GM21717 (cell line): Measurements from ENCODE around the gene ANKRA2.
A peak's percentile ranks its signal among the peaks of the same experiment; 100 is the strongest.

Experiments
- ATAC-seq: cut with Tn5 transposase; IDR thresholded peaks from one replicate; pipeline ENCODE4 v1.9.1; 2021; ENCODE audit warnings: mild to moderate bottlenecking, moderate library complexity; ENCODE audit not compliant: unreplicated experiment

The ANKRA2 gene

GRCh38 chr5:73565139-73565968 is at the start of gene ANKRA2, which contains the start of gene UTP15:
Gene ANKRA2, minus strand, starts transcription at chr5:73565639. Its CDS starts 2,758 bp downstream, at chr5:73562881.
Gene UTP15, plus strand, starts transcription at chr5:73565743. Its CDS starts 1,602 bp downstream, at chr5:73567345.
- ATAC-seq: peak; percentile 92

GRCh38 chr5:73615085-73615484 is 49.6 kb upstream of the ANKRA2 start:
- ATAC-seq: no peak

GRCh38 chr5:73612799-73613198 is 47.4 kb upstream of the ANKRA2 start:
- no peak for ATAC-seq

GRCh38 chr5:73607228-73607627 is 41.8 kb upstream of the ANKRA2 start:
- no peak for ATAC-seq

- no peak for ATAC-seq
Measured at GRCh38 chr5:73606206-73606753, 40.8 kb upstream of the ANKRA2 start.

GRCh38 chr5:73605223-73606087 is 40.0 kb upstream of the ANKRA2 start:
- no peak for ATAC-seq

GRCh38 chr5:73603998-73604397 is 38.6 kb upstream of the ANKRA2 start:
- ATAC-seq: no peak

- ATAC-seq: no peak
Measured at GRCh38 chr5:73599380-73599779, 33.9 kb upstream of the ANKRA2 start.

GRCh38 chr5:73596705-73597328 is 31.4 kb upstream of the ANKRA2 start:
- no peak for ATAC-seq

GRCh38 chr5:73592551-73592950 is 27.1 kb upstream of the ANKRA2 start:
- no peak for ATAC-seq

GRCh38 chr5:73591698-73592501 is 26.5 kb upstream of the ANKRA2 start:
- no peak for ATAC-seq

GRCh38 chr5:73591102-73591695 is 25.8 kb upstream of the ANKRA2 start:
- peak; percentile 61 for ATAC-seq

- ATAC-seq: peak; percentile 59
Measured at GRCh38 chr5:73587923-73588322, 22.5 kb upstream of the ANKRA2 start.

GRCh38 chr5:73582285-73583145 is 17.1 kb upstream of the ANKRA2 start:
- ATAC-seq: no peak

GRCh38 chr5:73565969-73566547 is 619 bp upstream of the ANKRA2 start:
- no peak for ATAC-seq

- no peak for ATAC-seq
Measured at GRCh38 chr5:73564675-73565074, 764 bp downstream of the ANKRA2 start.

GRCh38 chr5:73564018-73564417 is 1.4 kb downstream of the ANKRA2 start:
- no peak for ATAC-seq

- ATAC-seq: no peak
Measured at GRCh38 chr5:73558950-73559349, 6.5 kb downstream of the ANKRA2 start.
